Right lung (tissue), 5 donors: ENCODE data around the gene GADD45B. TPM values are rescaled to one million over a fixed set of nuclear protein-coding genes. Genes with fewer than 3 reads are reported as not detected.
"Not testable (repeated sequence)": the region's sequence is repeated elsewhere in the genome, so short reads cannot be mapped to it uniquely, and the experiment has no call there.

ENCODE experiments used
- DNase-seq, 2 donors: peaks; one replicate each; pipeline ENCODE4 v3.0.0-alpha.2; 2013
- polyA plus RNA-seq, 5 donors: library from polyadenylated mRNA; unstranded; fragments of 120-200 nt; gene quantifications; one replicate each; pipeline versions ENCODE4 v1.2.1 to v1.2.3, GENCODE V29; 2013; ENCODE audit warnings: inconsistent platforms in 1 of 5, low replicate concordance in 1 of 5; ENCODE audit not compliant: insufficient read length in 5 of 5, insufficient read depth in 1 of 5

Gene GADD45B
- polyA plus RNA-seq, 5 donors: 8.1 to 17.1 (median 12.9) TPM

GRCh38 chr19:2443116-2443784 lies 32.7 kb upstream of the GADD45B start:
- no peak for DNase-seq

- DNase-seq: no peak
Measured at GRCh38 chr19:2443785-2444182, 32.1 kb upstream of the GADD45B start.

- DNase-seq: no peak
Measured at GRCh38 chr19:2444251-2445002, 31.5 kb upstream of the GADD45B start.

- DNase-seq: no peak
Measured at GRCh38 chr19:2446381-2446780, 29.5 kb upstream of the GADD45B start.

- no peak for DNase-seq
Measured at GRCh38 chr19:2449019-2449418, 26.9 kb upstream of the GADD45B start.

- no peak for DNase-seq
Measured at GRCh38 chr19:2451138-2451537, 24.8 kb upstream of the GADD45B start.

- no peak for DNase-seq
Measured at GRCh38 chr19:2451741-2452140, 24.2 kb upstream of the GADD45B start.

GRCh38 chr19:2453431-2454025 lies 22.4 kb upstream of the GADD45B start:
- no peak for DNase-seq

- DNase-seq: no peak
Measured at GRCh38 chr19:2454199-2454961, 21.5 kb upstream of the GADD45B start.

GRCh38 chr19:2454962-2455850 lies 20.7 kb upstream of the GADD45B start:
- no peak for DNase-seq

GRCh38 chr19:2455851-2456570 lies 19.9 kb upstream of the GADD45B start:
- no peak for DNase-seq

- no peak for DNase-seq
Measured at GRCh38 chr19:2457394-2458037, 18.4 kb upstream of the GADD45B start.

GRCh38 chr19:2458054-2458453 lies 17.9 kb upstream of the GADD45B start:
- DNase-seq: no peak

GRCh38 chr19:2458776-2459175 lies 17.2 kb upstream of the GADD45B start:
- not testable (repeated sequence) for DNase-seq

- DNase-seq: no peak
Measured at GRCh38 chr19:2460245-2460644, 15.7 kb upstream of the GADD45B start.

- DNase-seq: peak in 1 of 2 donors; percentile 35
Measured at GRCh38 chr19:2461751-2462634, 13.9 kb upstream of the GADD45B start.

- DNase-seq: peak; percentile 91 to 92
Measured at GRCh38 chr19:2462635-2463421, 13.1 kb upstream of the GADD45B start.

- not testable (repeated sequence) for DNase-seq
Measured at GRCh38 chr19:2463694-2464093, 12.2 kb upstream of the GADD45B start.
